HCT116 (cell line): ENCODE data around the gene DDX55. TPM values are rescaled to one million over a fixed set of nuclear protein-coding genes. Genes with fewer than 3 reads are reported as not detected.

ENCODE experiments used
- ATAC-seq: fragments of 200-7000 bp; cut with Tn5 transposase; 2 replicates; pipeline ENCODE4 v1.9.1; 2020; ENCODE audit warnings: mild to moderate bottlenecking, moderate library complexity
- BruUV-seq: library from RNA; stranded (reverse); fragments of 400-500 nt; replicated peaks from 2 replicates; lab custom pipeline; 2021; lab: Mats Ljungman, UMichigan
- CTCF ChIA-PET: fragments of 300-600 bp; sonication (Branson Sonifier 250); formaldehyde crosslinking; loops from one replicate; lab custom pipeline; 2021; ENCODE audit warnings: antibody characterized with exemption; lab: Charles Lee
- POLR2A ChIA-PET: fragments of 300-600, 350-600 bp; sonication (Branson Sonifier 250); formaldehyde crosslinking; loops from one replicate; lab custom pipeline; 2021; ENCODE audit warnings: antibody characterized with exemption; lab: Charles Lee
- RAD21 ChIA-PET, 2 experiments: fragments of 300-600 bp; sonication (Branson Sonifier 250); formaldehyde crosslinking; loops; one replicate each; lab custom pipeline; 2023; ENCODE audit warnings: low total read pairs in 2 of 2; ENCODE audit not compliant: uncharacterized antibody in 2 of 2, unreplicated experiment in 2 of 2, low non-redundant PET in 1 of 2; lab: Charles Lee
- DNase-seq: peaks from one replicate; pipeline ENCODE4 v3.0.0-alpha.2; 2010; ENCODE audit warnings: low read depth, low spot score
- H2AFZ ChIP-seq: fragments of 200-600 bp; shearing (Covaris generic), sonication (generic); 2 replicates; pipeline ENCODE4 v1.6.1; 2017; ENCODE audit warnings: low read depth, mixed run types, mixed read lengths, antibody characterized with exemption, low read length; ENCODE audit not compliant: poor library complexity, severe bottlenecking
- H3K27ac ChIP-seq: 2 replicates; pipeline ENCODE4 v1.5.1; 2012; ENCODE audit warnings: low read depth, low read length
- H3K27me3 ChIP-seq: fragments of 200-600 bp; sonication (generic); 2 replicates; pipeline ENCODE4 v1.6.1; 2016; ENCODE audit warnings: mixed run types, low read length, mixed read lengths; ENCODE audit not compliant: insufficient read depth
- H3K36me3 ChIP-seq, 2 experiments: fragments of 200-500 bp in 1 of 2; fragments of 200-600 bp in 1 of 2; sonication (Bioruptor generic) in 1 of 2; sonication (generic) in 1 of 2; 2 replicates each; pipeline versions ENCODE4 v1.5.1 to v1.6.1; 2014 to 2016; ENCODE audit warnings: low read length in 2 of 2, inconsistent platforms in 1 of 2, mixed read lengths in 1 of 2, mixed run types in 1 of 2; ENCODE audit not compliant: insufficient read depth in 2 of 2, control insufficient read depth in 1 of 2
- H3K4me1 ChIP-seq, 2 experiments: fragments of 200-600 bp in 1 of 2; sonication (generic) in 1 of 2; 2 replicates each; pipeline versions ENCODE4 v1.5.1 to v1.6.1; 2012 to 2017; ENCODE audit warnings: low read length in 2 of 2, inconsistent platforms in 1 of 2, mild to moderate bottlenecking in 1 of 2, mixed read lengths in 1 of 2, mixed run types in 1 of 2, moderate library complexity in 1 of 2; ENCODE audit not compliant: insufficient read depth in 2 of 2, control insufficient read depth in 1 of 2
- H3K4me2 ChIP-seq: fragments of 200-600 bp; sonication (generic); 2 replicates; pipeline ENCODE4 v1.6.1; 2017; ENCODE audit warnings: mixed run types, low read length, mixed read lengths
- H3K4me3 ChIP-seq, 2 experiments: fragments of 200-600 bp in 1 of 2; sonication (generic) in 1 of 2; replicated peaks in 1 of 2; 2 replicates each; pipeline ENCODE4 v1.5.1; 2011 to 2016; ENCODE audit warnings: low read length in 2 of 2, control low read depth in 1 of 2, low read depth in 1 of 2, mild to moderate bottlenecking in 1 of 2, mixed read lengths in 1 of 2, mixed run types in 1 of 2
- H3K79me2 ChIP-seq: fragments of 200-600 bp; sonication (generic); 2 replicates; pipeline ENCODE4 v1.6.1; 2017; ENCODE audit warnings: mild to moderate bottlenecking, mixed run types, low read length, moderate library complexity, mixed read lengths; ENCODE audit not compliant: insufficient read depth
- H3K9ac ChIP-seq: fragments of 200-600 bp; sonication (generic); 2 replicates; pipeline ENCODE4 v1.6.1; 2016; ENCODE audit warnings: low read length, mixed read lengths
- H3K9me2 ChIP-seq: fragments of 200-600 bp; sonication (generic), shearing (Covaris generic); 2 replicates; pipeline ENCODE4 v1.6.1; 2017; ENCODE audit warnings: mixed run types, mild to moderate bottlenecking, moderate library complexity; ENCODE audit not compliant: insufficient read depth
- H3K9me3 ChIP-seq, 2 experiments: fragments of 200-500 bp in 1 of 2; fragments of 200-600 bp in 1 of 2; sonication (Bioruptor generic) in 1 of 2; sonication (generic) in 1 of 2; 2 replicates each; pipeline ENCODE4 v1.6.1; 2014 to 2017; ENCODE audit warnings: low read length in 2 of 2, mixed read lengths in 2 of 2, inconsistent platforms in 1 of 2, low read depth in 1 of 2, mild to moderate bottlenecking in 1 of 2, mixed run types in 1 of 2, moderate library complexity in 1 of 2; ENCODE audit not compliant: control insufficient read depth in 1 of 2, insufficient read depth in 1 of 2
- H4K20me1 ChIP-seq: fragments of 200-600 bp; sonication (generic), shearing (Covaris generic); 2 replicates; pipeline ENCODE4 v1.6.1; 2017; ENCODE audit warnings: mixed run types, mild to moderate bottlenecking, moderate library complexity; ENCODE audit not compliant: insufficient read depth
- CBX3 ChIP-seq: IDR thresholded peaks from 2 replicates; pipeline ENCODE4 v1.6.1; 2012; ENCODE audit warnings: low read depth
- EGR1 ChIP-seq: IDR thresholded peaks from 2 replicates; pipeline ENCODE4 v1.6.1; 2012; ENCODE audit warnings: low read depth
- ELF1 ChIP-seq: IDR thresholded peaks from 2 replicates; pipeline ENCODE4 v1.6.1; 2012; ENCODE audit warnings: low read depth, borderline replicate concordance
- EZH2 ChIP-seq: fragments of 200-600 bp; sonication (generic); IDR thresholded peaks from 2 replicates; pipeline ENCODE4 v1.6.1; 2017; ENCODE audit warnings: antibody characterized with exemption, mixed run types
- EZH2phosphoT487 ChIP-seq: fragments of 200-600 bp; IDR thresholded peaks from 2 replicates; pipeline ENCODE4 v1.6.1; 2018; ENCODE audit warnings: antibody characterized with exemption, borderline replicate concordance
- FOSL1 ChIP-seq: IDR thresholded peaks from 2 replicates; pipeline ENCODE4 v1.6.1; 2012; ENCODE audit warnings: low read depth
- POLR2A ChIP-seq: IDR thresholded peaks from 2 replicates; pipeline ENCODE4 v1.7.0; 2011; ENCODE audit warnings: borderline replicate concordance; ENCODE audit not compliant: insufficient read depth, insufficient read length; ENCODE audit errors: extremely low read depth
- POLR2AphosphoS5 ChIP-seq: IDR thresholded peaks from 2 replicates; pipeline ENCODE4 v1.6.1; 2011; ENCODE audit warnings: mild to moderate bottlenecking, low read depth, low read length, moderate library complexity
- RAD21 ChIP-seq: IDR thresholded peaks from 2 replicates; pipeline ENCODE4 v1.6.1; 2012; ENCODE audit warnings: low read depth, mild to moderate bottlenecking
- SIN3A ChIP-seq: IDR thresholded peaks from 2 replicates; pipeline ENCODE4 v1.6.1; 2012; ENCODE audit warnings: low read depth
- SP1 ChIP-seq: IDR thresholded peaks from 2 replicates; pipeline ENCODE4 v1.6.1; 2012; ENCODE audit warnings: low read depth
- SRF ChIP-seq: IDR thresholded peaks from 2 replicates; pipeline ENCODE4 v1.6.1; 2012; ENCODE audit warnings: low read depth
- TCF7L2 ChIP-seq: IDR thresholded peaks from 2 replicates; pipeline ENCODE4 v1.7.0; 2011; ENCODE audit warnings: borderline replicate concordance, inconsistent platforms; ENCODE audit not compliant: insufficient read depth, insufficient read length; ENCODE audit errors: extremely low read depth
- YY1 ChIP-seq: IDR thresholded peaks from 2 replicates; pipeline ENCODE4 v1.6.1; 2011; ENCODE audit warnings: low read length, low read depth, moderate library complexity, mild to moderate bottlenecking; ENCODE audit not compliant: insufficient replicate concordance; ENCODE audit errors: extremely low read depth
- ZNF274 ChIP-seq: fragments of 200-500 bp; sonication (Bioruptor generic); IDR thresholded peaks from 2 replicates; pipeline ENCODE4 v1.6.1; 2014; ENCODE audit warnings: mild to moderate bottlenecking, low read depth, low read length, inconsistent platforms
- intact Hi-C: fragments of 100-400 bp; cut with micrococcal nuclease; formaldehyde crosslinking; loops from 2 replicates; pipeline ENCODE4 v1.10.0; 2022
- total RNA-seq: library from RNA; stranded (reverse); gene quantifications from one replicate; pipeline ENCODE4 v1.2.1, GENCODE V29; 2021; ENCODE audit not compliant: unreplicated experiment
- TF ChIP-seq, protein P1 (sequence below): IDR thresholded peaks from 2 replicates; pipeline ENCODE4 v1.6.1; 2011; ENCODE audit warnings: mild to moderate bottlenecking, low read length, moderate library complexity; ENCODE audit not compliant: insufficient replicate concordance; ENCODE audit errors: extremely low read depth
- TF ChIP-seq, protein P2 (sequence below): IDR thresholded peaks from 2 replicates; pipeline ENCODE4 v1.6.1; 2012
- TF ChIP-seq, protein P3 (sequence below): IDR thresholded peaks from 2 replicates; pipeline ENCODE4 v1.6.1; 2012
- TF ChIP-seq, protein P4 (sequence below): IDR thresholded peaks from 2 replicates; pipeline ENCODE4 v1.6.1; 2012; ENCODE audit warnings: low read depth

Gene DDX55
- total RNA-seq, 1 experiment from 2014 or later, result 41.8 TPM

DNA sequence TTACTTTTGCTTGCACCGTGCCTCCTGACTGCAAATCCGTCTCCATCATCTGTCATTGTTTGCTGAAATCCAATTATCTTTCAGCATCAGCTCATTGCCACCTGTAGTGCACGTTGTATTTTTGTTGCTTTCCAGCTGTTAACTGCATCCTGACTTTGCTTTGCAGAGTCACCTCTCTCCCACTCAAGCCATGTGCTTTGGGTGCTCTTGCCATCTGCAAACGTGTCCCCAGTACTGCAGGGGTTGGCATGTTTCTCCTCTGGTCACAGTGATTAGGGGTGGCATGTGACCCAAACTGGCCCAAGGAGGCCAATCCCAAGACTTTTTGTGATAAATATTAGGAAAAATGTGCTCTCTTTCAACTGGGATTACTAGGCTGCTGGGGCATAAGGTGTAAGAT, 28.0 kb upstream of the DDX55 start:
- DNase-seq, result no peak
- H3K9me2 ChIP-seq, result no peaks in the 10 kb centered on the region
- peaks cover 12 to 23% of the 10 kb centered on the region in 2 experiments; a peak in 3 of 4 replicates for H3K4me1 ChIP-seq
- ChIA-PET CTCF (interaction anchor here (1.0 kb wide), 1 partner anchor 8 kb away, joined by 5 read pairs; no protein-coding TSS in a partner anchor), POLR2A (no interaction called here), RAD21 (no interaction called here)
- H3K4me3 ChIP-seq, result no peak overlapping the region
- H3K27ac ChIP-seq, result no peak overlapping the region
- H3K79me2 ChIP-seq, result no peaks in the 10 kb centered on the region
- H3K9ac ChIP-seq, result no peak overlapping the region
- H4K20me1 ChIP-seq, result no peaks in the 10 kb centered on the region
- intact Hi-C loops, result no loop called here
- no peaks in the 10 kb centered on the region for H3K27me3 ChIP-seq
- peaks cover 0 to 6% of the 10 kb centered on the region in 2 experiments; a peak in 1 of 4 replicates for H3K9me3 ChIP-seq
- TF ChIP-seq SP1 (no peak), SIN3A (no peak), TCF7L2 (no peak), ELF1 (no peak), EGR1 (no peak), EZH2phosphoT487 (no peak), CBX3 (no peak), RAD21 (no peak), POLR2A (no peak), POLR2AphosphoS5 (no peak), YY1 (no peak), SRF (no peak), ZNF274 (no peak), FOSL1 (no peak), EZH2 (no peak)
- TF ChIP-seq, protein P1, sequence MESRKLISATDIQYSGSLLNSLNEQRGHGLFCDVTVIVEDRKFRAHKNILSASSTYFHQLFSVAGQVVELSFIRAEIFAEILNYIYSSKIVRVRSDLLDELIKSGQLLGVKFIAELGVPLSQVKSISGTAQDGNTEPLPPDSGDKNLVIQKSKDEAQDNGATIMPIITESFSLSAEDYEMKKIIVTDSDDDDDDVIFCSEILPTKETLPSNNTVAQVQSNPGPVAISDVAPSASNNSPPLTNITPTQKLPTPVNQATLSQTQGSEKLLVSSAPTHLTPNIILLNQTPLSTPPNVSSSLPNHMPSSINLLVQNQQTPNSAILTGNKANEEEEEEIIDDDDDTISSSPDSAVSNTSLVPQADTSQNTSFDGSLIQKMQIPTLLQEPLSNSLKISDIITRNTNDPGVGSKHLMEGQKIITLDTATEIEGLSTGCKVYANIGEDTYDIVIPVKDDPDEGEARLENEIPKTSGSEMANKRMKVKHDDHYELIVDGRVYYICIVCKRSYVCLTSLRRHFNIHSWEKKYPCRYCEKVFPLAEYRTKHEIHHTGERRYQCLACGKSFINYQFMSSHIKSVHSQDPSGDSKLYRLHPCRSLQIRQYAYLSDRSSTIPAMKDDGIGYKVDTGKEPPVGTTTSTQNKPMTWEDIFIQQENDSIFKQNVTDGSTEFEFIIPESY, result no peak
- TF ChIP-seq, protein P2, sequence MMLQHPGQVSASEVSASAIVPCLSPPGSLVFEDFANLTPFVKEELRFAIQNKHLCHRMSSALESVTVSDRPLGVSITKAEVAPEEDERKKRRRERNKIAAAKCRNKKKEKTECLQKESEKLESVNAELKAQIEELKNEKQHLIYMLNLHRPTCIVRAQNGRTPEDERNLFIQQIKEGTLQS, result no peak
- TF ChIP-seq, protein P3, sequence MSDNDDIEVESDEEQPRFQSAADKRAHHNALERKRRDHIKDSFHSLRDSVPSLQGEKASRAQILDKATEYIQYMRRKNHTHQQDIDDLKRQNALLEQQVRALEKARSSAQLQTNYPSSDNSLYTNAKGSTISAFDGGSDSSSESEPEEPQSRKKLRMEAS, result no peak
- TF ChIP-seq, protein P4, sequence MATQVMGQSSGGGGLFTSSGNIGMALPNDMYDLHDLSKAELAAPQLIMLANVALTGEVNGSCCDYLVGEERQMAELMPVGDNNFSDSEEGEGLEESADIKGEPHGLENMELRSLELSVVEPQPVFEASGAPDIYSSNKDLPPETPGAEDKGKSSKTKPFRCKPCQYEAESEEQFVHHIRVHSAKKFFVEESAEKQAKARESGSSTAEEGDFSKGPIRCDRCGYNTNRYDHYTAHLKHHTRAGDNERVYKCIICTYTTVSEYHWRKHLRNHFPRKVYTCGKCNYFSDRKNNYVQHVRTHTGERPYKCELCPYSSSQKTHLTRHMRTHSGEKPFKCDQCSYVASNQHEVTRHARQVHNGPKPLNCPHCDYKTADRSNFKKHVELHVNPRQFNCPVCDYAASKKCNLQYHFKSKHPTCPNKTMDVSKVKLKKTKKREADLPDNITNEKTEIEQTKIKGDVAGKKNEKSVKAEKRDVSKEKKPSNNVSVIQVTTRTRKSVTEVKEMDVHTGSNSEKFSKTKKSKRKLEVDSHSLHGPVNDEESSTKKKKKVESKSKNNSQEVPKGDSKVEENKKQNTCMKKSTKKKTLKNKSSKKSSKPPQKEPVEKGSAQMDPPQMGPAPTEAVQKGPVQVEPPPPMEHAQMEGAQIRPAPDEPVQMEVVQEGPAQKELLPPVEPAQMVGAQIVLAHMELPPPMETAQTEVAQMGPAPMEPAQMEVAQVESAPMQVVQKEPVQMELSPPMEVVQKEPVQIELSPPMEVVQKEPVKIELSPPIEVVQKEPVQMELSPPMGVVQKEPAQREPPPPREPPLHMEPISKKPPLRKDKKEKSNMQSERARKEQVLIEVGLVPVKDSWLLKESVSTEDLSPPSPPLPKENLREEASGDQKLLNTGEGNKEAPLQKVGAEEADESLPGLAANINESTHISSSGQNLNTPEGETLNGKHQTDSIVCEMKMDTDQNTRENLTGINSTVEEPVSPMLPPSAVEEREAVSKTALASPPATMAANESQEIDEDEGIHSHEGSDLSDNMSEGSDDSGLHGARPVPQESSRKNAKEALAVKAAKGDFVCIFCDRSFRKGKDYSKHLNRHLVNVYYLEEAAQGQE, result no peak
- no peak for ATAC-seq
- H2AFZ ChIP-seq, result no peak overlapping the region
- BruUV-seq, result no TSS peak
- H3K4me2 ChIP-seq, result no peak overlapping the region
- no peaks in the 10 kb centered on the region for H3K36me3 ChIP-seq
